ENCODE data around the gene DHRS2. TPM values are rescaled to one million over a fixed set of nuclear protein-coding genes. Genes with fewer than 3 reads are reported as not detected.

DHRS2 gene
- 0.22 and 0.25 TPM in 2 replicates for total RNA-seq

DNA sequence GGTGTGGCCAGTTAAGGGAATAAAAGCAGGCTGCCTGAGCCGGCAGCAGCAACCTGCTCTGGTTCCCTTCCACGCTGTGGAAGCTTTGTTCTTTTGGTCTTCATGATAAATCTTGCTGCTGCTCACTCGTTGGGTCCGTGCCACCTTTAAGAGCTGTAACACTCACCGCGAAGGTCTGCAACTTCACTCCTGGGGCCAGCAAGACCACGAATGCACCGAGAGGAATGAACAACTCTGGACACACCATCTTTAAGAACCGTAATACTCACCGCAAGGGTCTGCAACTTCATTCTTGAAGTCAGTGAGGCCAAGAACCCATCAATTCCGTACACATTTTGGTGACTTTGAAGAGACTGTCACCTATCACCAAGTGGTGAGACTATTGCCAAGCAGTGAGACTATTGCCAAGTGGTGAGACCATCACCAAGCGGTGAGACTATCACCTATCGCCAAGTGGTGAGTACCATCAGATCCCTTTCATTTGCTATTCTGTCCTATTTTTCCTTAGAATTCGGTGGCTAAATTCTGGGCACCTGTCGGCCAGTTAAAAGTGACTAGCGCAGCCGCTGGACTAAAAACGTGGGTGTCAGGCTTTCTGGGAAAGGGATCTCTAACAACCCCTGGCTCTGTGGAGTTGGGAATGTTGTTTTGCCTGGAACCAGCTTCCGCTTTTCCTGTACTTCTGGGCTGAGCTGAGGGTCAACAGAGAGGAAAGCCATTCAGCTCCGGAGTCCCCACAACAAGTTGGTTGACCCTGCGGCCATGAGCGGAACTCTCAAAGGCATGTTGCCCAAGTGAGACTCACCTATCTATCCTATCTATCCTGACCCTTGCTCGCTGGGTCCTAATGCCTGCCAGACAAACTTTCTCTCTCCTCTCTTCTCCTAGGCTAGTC lies at the start of gene DHRS2:
TSS of gene DHRS2 (plus strand) at position 48 of the 895 bp plus-strand sequence. CDS start 2,501 bp downstream, outside the sequence.

Other genes with a start within 250 kb of the DHRS2 start
- not detected in 2 replicates for gene MYH6, start 228.1 kb upstream of the DHRS2 start, total RNA-seq
- not detected in 2 replicates for gene MYH7, start 200.7 kb upstream of the DHRS2 start, total RNA-seq
- gene NGDN, start 166.7 kb upstream of the DHRS2 start, total RNA-seq: 55.2 and 67.5 TPM in 2 replicates
- 0.11 and 0.62 TPM in 2 replicates for gene ZFHX2, start 84.6 kb upstream of the DHRS2 start, total RNA-seq
- 14.5 and 20.6 TPM in 2 replicates for gene THTPA, start 80.1 kb upstream of the DHRS2 start, total RNA-seq
- 11.6 and 12.1 TPM in 2 replicates for gene AP1G2, start 68.6 kb upstream of the DHRS2 start, total RNA-seq
- gene JPH4, start 57.6 kb upstream of the DHRS2 start, total RNA-seq: under 0.01 TPM in 1 of 2 replicates, not detected in the other

Data from uterine smooth muscle cell (primary cell).